Measurements from ENCODE around the gene PCARE.
"Not testable (repeated sequence)": the region's sequence is repeated elsewhere in the genome, so short reads cannot be mapped to it uniquely, and the experiment has no call there.

PCARE gene

DNA sequence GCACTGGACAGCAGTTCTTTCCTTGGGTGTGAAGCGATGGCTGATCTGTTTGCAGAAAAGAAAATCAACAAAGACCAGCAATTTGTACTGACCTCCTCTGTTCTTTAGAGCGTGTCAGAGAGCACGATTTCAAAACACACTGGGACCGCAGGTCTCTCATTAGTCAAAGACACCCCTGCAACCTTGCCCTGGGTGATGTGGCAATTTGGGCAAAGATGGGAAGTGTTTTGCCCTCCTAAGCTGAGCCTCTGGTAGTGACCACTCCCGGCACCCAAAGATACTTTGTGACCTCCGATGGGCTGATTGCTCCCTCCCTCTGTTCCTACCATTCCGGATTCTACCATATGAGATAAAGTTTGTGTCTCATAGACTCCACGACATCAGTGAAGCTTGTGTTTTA is 22.6 kb upstream of the PCARE start:
- no peak for DNase-seq (ENCODE audit: low spot score)

- not testable (repeated sequence) for DNase-seq (ENCODE audit: low spot score)
Observed at GRCh38 chr2:29090311-29090710, 16.0 kb upstream of the PCARE start.

DNA sequence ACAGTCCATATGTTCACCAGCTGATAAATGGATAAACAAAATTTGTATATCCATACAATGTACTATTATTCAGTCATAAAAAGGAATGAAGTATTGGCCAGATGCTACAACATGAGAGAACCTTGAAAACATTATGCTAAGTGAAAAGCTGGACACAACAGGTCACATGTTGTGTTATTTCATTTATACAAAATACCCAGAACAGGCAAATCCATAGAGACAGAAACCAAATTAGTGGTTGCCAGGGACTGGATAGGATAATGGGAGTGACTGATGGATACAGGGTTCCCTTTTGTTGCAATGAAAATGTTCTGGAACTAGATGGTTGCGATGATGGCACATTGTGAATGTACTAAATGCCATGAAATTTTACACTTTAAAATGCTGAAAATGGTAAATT is 10.2 kb upstream of the PCARE start:
- DNase-seq (ENCODE audit: low spot score), result no peak

- no peak for DNase-seq (ENCODE audit: low spot score)
Observed at GRCh38 chr2:29082804-29083495, 8.6 kb upstream of the PCARE start.

GRCh38 chr2:29080886-29081743 is 6.8 kb upstream of the PCARE start:
- no peak for DNase-seq (ENCODE audit: low spot score)

- no peak for DNase-seq (ENCODE audit: low spot score)
Observed at GRCh38 chr2:29079887-29080286, 5.6 kb upstream of the PCARE start.

DNA sequence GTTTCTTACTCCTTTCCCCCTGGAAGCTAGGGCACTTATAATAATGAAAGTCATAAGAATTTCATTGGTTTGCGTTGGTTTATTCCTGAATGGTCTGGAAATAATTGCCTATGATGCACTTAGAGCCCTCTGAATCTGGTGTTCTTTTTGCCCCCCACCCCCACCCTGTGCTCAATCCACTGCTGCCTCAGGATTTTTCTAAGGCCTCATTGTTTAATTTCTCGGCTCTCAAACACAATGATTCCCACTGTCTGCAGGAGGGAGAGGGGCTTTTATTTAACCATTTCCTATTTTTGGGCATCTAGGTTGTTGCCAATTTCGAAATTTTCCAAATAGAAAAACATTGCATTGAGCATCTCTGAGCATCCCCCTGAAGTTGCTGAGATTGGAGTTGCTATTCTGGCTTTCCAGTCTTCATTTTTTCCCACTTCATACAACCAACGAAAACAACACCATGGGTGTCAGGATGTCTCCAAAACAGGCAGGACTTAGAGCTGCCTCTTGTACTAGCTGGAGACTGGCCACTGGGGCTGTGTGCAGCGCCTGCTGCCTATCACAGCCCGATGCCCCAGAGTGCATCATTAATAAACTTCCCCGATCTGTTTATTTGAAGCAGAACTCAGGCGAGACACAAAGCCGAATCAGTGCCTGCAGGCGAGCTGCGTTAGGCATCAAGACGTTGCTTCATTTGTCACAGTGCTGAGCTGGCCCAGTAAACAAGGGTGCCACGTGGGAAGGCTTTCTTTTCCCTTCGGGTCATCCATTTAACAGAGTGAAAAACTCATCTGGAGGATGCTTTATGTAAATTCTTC is 1.8 kb upstream of the PCARE start:
- DNase-seq (ENCODE audit: low spot score), result no peak

DNA sequence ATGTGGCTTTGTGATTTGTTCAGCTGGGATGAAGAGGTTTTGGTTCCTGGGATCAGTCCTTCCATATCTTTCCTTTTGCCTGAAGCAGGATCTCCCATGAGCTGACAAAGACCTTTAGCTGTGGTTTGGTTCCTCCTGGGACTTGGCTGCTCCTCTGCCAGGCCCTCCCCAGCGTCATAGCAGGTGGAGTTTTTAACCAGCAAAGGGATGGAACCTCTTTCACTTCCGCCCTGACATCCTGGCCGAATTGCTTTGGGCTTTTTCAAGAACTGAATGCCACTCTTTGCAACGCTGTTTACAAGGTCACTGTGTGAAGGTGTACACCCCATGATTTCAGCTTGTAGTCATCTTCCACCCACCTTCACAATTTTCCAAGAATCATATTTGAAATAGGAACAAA is 390 bp downstream of the PCARE start:
- DNase-seq (ENCODE audit: low spot score), result no peak

DNA sequence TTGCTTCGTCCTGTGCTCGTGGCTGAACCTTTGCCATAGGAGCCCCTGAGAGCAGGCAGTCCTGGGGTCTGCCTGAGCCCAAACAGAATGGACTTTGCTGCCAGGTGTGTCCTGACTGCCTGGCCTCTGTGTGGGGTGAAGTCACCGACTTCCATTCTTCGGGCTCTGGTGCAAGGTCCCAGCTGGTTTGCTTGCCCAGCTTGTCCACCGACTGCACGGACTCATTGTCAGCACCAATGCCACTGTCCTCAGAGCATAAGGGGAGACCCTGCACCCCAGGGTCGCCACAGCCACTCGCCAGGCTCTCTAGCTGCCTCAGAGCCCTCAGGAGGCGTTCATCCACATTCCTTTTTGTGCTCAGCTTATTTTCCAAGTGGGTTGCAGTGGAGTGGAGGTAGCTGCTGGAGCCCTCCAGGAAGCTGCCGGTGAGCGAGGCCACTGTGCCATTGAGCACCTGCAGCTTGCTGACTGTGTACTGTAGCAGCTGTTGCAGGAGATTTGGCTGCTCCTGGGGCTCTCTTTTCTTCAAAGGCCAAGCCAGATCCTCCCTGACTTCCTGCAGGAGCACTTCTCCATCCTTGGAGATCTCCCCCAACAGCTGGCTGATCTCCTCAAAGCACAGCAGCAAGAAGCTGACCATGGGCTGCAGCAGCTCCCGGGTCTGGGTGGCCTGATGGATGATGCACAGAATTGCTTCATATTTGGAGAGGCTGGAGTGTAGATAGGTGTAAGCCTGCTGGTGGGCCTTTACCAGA is 1.2 kb downstream of the PCARE start:
- DNase-seq (ENCODE audit: low spot score), result no peak

- no peak for DNase-seq (ENCODE audit: low spot score)
Observed at GRCh38 chr2:29072251-29072650, 2.1 kb downstream of the PCARE start.

- no peak for DNase-seq (ENCODE audit: low spot score)
Observed at GRCh38 chr2:29071032-29071975, 3.0 kb downstream of the PCARE start.

DNA sequence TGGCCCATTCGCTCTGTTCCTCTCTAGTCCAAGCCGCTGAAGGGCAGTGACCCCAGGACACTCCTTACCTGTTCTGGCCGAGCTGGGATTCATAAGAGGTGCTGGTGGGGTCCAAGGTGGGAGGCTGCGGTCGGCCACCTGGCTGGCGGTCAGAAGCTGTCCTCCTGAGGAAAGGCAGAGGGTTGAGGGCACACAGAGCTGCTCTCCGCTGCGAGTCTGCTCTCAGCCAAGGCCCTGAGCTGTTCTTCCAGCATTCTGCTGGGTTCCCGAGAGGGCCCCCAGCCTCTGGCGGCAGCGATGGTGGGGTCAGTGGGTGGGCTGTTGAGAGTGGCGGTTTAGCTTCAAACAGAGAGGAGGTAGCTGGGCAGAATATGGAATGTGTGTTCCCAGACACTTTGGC is 3.8 kb downstream of the PCARE start:
- DNase-seq (ENCODE audit: low spot score), result no peak

DNA sequence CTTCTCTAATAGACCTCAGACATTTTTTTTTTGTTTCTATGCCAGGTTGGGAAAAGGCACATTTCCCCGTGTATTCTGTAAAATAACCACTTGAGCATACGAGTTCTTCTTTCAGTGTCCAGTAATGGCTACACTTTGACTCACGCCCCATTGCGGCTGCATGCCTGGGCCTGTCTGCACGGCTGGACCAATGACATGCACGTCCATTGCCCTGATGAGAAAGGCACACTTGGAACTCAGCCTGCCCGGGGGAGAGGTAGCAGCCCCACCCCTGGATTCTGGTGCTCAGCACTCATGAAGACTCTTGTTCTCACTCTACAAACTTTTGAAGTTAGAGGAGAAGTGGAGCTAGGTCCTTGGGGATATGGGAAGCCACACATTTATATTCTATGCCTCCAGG is 5.8 kb downstream of the PCARE start:
- DNase-seq (ENCODE audit: low spot score), result no peak

GRCh38 chr2:29066997-29067605 is 7.2 kb downstream of the PCARE start:
- no peak for DNase-seq (ENCODE audit: low spot score)

GRCh38 chr2:29066271-29066860 is 8.0 kb downstream of the PCARE start:
- DNase-seq (ENCODE audit: low spot score), result no peak

- DNase-seq (ENCODE audit: low spot score), result no peak
Observed at GRCh38 chr2:29065068-29065811, 9.1 kb downstream of the PCARE start.

DNA sequence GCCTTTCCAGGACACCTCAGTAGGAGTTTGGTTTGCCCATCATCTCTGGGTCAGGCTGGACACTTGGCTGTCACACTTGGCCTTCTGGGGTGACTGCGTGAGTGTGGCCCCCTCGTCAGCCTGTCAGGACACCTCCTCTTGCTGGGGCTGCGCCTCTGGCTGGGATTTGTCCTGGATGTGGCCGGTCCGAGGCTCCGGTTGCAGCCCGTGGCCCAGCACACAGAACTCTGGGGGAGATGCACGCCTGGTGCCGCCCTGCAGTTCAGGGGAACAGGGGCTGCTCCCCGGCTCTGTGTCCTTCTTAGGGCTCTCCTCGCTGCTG is 9.6 kb downstream of the PCARE start:
- no peak for DNase-seq (ENCODE audit: low spot score)

DNA sequence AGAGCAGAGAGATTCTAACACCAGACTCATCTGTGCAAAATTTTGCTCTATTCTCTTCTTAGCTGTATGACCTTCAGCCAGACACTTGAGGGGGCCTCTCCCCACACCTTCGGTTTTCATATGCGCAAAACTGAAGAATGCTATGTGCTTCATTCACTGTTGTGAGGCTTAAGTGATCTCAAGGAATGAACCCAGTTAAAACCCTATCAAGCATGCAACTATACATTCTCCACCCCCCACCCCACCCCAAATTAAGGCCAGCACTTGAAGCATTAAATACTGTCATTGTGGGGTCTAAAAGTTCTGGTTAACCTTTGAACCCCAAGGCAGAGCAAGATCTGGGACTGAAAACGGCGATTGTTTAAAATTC is 10.0 kb downstream of the PCARE start:
- DNase-seq (ENCODE audit: low spot score), result no peak

- DNase-seq (ENCODE audit: low spot score), result no peak
Observed at GRCh38 chr2:29063646-29064345, 10.5 kb downstream of the PCARE start.
